Dedifferentiated amniotic fluid mesenchymal stem cell (primary cell): Measurements from ENCODE around the gene HS6ST3.
"Not testable (repeated sequence)": the region's sequence is repeated elsewhere in the genome, so short reads cannot be mapped to it uniquely, and the experiment has no call there.

Experiments used
- DNase-seq: peaks from one replicate; pipeline ENCODE4 v3.0.0-alpha.2; 2016; ENCODE audit errors: extremely low spot score

Gene HS6ST3

DNA sequence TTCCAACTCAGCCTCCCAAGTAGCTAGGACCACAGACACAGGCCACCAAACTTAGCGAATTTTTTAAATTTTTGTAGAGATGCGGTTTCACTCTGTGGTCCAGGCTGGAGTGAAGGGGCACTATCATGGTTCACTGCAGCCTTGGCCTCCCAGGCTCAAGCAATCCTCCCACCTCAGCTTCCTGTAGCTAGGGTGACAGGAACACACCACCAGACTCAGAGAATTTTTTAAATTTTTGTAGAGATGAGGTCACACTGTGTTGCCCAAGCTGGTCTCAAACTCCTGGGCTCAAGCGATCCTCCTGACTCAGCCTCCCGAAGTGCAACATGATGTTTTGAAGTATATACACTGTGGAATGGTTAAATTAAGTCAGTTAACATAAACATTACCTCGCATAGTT lies 640.8 kb downstream of the HS6ST3 start:
- DNase-seq: no peak

- DNase-seq: no peak
Observed at GRCh38 chr13:96734499-96734898, 644.6 kb downstream of the HS6ST3 start.

- no peak for DNase-seq
Observed at GRCh38 chr13:96741779-96742178, 651.9 kb downstream of the HS6ST3 start.

- DNase-seq: no peak
Observed at GRCh38 chr13:96743296-96744089, 653.6 kb downstream of the HS6ST3 start.

- no peak for DNase-seq
Observed at GRCh38 chr13:96744367-96745331, 654.7 kb downstream of the HS6ST3 start.

GRCh38 chr13:96746886-96747285 lies 657.0 kb downstream of the HS6ST3 start:
- DNase-seq: no peak

DNA sequence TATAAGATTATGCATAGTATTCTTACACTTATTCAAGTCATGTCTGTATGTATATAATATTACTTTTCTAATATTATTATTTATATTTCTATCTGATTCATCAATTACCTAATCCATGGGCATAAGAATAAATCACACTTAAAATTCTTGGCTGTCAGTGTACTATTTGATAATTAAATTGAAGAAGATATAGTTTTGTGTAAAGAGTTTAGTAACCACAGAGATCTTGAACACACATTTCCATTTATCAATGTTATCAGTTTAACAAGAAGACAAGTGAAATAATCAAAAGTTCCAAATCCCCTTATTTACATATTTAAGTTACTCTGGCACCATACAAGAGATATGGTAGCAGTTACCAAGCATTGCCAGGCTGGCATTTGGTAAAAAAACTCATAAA lies 659.9 kb downstream of the HS6ST3 start:
- no peak for DNase-seq

DNA sequence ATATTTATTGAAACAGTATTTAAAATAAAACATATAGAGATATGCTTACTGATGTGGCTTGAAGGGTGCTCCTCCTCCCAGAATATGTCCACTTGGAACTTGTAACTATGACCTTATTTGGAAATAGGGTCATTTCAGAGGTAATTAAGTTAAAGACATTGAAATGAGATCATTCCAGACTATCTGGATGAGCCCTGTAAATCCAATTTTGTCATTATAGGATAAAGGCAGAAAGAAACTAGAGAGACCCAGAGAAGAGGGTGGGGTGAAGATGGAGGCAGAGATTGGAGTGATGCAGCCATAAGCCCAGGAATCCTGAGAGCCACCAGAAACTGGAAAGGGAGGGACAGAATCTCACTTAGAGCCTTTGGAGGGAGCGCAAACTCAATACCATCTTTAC lies 661.2 kb downstream of the HS6ST3 start:
- no peak for DNase-seq

DNA sequence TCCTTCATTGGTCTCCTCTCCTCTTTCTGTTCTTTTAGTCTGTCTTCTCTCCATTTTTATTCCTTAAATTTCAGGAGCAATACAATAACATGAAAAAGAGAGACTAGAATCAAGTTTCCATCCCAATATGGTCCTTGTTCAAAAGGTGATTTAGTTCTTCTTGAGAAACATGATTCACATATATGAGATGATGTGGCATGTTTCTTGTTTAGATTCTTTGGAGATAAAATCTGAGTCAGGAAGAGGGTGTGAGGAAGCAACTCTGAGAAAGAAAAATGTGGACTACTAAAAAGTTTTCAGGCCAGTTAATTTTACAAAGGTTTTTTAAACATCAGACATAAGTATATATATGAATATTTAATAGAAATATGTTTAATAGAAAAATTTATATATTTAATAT lies 673.0 kb downstream of the HS6ST3 start:
- no peak for DNase-seq

DNA sequence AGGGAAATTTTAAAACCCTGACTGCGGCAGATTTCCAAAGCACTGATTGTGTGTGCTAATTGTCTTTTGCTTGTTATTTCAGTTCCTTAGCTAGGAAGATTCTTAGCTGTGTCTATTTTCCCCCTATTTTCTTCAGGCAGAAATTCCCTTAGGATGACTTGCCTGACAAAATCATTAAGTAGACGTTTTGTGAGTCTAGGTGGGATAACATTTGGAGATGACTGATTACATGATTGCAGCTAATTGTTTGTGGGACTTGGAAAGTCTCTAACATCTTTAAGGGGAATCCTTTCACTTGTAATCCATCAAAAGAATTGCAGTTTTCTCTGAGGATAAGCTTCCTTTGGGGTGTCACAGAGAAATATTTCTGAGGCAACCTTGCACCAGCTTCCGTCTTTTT lies 676.4 kb downstream of the HS6ST3 start:
- no peak for DNase-seq

GRCh38 chr13:96768524-96768923 lies 678.6 kb downstream of the HS6ST3 start:
- no peak for DNase-seq

- DNase-seq: no peak
Observed at GRCh38 chr13:96769874-96770273, 680.0 kb downstream of the HS6ST3 start.

DNA sequence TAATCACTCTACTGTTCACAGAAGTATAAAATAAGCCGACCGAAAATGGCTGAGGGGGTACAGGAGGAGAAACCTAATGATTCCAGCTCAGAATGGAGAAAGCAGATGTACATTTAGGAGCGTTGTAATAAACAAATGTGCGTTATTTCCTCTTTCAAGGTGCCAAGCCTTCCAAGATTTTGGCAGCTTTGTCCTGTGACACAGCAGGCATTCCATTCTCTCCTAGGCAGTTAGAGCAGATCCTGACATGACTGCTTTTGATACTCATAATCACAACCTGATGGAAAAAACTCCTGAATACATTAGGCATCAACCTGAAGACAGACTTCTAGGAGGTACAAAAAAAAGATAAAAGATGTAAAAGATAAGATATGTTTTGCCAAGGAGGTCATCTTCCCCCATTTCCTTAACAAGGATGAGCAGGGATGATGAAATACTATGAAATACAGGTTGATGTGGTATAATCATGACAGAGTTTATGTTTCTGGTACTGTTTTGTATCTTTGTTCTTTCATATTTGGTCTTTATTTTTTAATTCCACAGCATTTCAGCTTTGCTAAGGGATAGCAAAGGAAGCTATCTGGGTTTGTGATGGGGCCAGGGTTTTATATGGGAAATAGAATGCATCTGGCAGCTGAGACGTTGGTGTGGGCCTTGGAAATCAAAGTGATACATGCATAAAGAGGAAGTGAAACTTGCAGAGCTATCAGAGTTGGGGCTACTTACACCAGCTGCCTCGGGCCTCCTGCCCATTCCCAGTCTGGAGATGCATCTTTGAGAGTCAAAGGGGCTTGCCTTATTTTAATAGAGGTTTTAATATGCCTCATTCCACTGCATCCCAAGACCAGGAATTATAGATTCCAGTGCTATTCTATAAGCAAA lies 681.8 kb downstream of the HS6ST3 start:
- no peak for DNase-seq

DNA sequence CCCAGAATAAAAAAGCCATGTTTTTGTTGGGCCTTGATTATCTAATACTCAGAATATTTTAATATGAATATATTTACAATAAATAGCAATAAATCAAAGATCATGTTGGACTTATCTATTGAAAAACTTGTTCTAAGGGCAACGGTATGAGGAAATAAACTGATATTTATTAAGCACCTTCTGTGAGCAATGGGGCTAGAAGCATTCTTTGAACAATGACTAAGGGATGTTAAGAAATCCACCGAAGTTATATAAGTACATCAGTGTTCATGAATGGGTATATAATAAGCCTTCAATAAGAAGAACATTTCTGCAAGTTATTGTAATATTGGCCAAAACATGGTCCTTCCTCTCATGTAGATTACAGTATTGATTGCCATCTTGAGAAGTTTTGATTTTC lies 682.5 kb downstream of the HS6ST3 start:
- no peak for DNase-seq

GRCh38 chr13:96778302-96778701 lies 688.4 kb downstream of the HS6ST3 start:
- DNase-seq: not testable (repeated sequence)

DNA sequence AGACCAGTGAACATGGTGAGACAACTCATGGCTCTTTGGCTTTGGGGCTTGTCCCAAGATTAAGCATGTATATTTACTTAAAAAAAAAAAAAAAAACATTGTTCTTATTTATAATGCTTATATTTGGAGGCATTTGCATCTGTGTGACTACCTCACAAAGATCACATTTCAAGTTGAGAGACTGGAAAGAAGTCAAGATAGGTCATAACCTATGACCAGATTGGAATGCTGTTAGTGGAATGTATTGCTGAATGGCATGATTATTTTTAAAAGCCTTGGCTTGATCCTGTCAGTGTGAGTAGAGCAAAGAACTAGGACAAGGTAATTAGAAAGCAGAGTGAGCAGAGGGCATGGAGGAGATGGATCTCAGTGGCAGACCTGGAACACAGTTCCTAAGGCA lies 689.8 kb downstream of the HS6ST3 start:
- no peak for DNase-seq

DNA sequence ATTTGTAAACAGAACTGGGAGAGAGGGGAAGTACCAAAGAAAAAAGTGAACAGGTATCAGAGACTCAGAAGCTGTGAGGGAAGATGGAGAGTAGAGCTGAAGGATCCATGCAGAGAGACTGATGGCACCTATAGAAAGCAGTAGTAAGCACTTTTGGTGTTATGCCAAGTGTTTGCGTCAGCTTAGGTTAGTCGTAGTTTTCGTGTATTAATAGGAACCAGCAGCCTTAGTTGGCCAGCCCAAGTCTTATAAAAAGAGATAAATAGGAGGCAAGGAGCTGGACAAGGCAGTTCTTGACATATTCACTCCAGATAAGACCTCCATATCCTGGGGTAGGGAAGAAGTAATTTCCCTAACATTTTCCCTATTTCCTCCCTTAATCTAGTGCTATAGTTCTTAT lies 690.2 kb downstream of the HS6ST3 start:
- DNase-seq: no peak

DNA sequence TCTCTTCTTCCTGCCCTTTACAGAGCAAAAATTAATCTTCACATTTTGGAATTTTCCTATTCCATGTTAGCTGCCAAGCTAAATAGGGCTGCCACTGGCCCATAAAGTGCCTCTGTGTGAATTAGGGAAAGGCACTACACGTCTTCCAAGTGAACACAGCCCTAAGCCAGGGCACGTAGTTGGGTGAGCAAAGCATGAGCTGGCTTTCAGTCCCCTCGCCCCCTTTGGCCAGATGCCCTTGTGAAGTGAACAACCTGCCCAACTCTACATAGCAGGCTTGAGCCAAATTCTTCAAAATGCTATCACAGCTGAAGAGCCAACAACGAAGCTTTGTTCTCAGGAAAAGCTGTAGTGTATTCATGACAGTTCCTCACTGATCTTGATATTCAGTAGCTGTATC lies 691.2 kb downstream of the HS6ST3 start:
- DNase-seq: no peak

GRCh38 chr13:96782186-96782585 lies 692.3 kb downstream of the HS6ST3 start:
- no peak for DNase-seq

- DNase-seq: no peak
Observed at GRCh38 chr13:96783057-96783456, 693.1 kb downstream of the HS6ST3 start.

GRCh38 chr13:96783511-96783910 lies 693.6 kb downstream of the HS6ST3 start:
- DNase-seq: no peak

- no peak for DNase-seq
Observed at GRCh38 chr13:96785986-96786385, 696.1 kb downstream of the HS6ST3 start.
